GM19372 (cell line): ENCODE results near the gene RLN3.

Experiments
- ATAC-seq: cut with Tn5 transposase; IDR thresholded peaks from one replicate; pipeline ENCODE4 v1.9.1; 2021; ENCODE audit warnings: mild to moderate bottlenecking, low read depth, moderate library complexity; ENCODE audit not compliant: unreplicated experiment

Gene RLN3

GRCh38 chr19:14051980-14052379 lies 24.0 kb downstream of the RLN3 start:
- no peak for ATAC-seq

GRCh38 chr19:14052470-14052869 lies 24.5 kb downstream of the RLN3 start:
- no peak for ATAC-seq

GRCh38 chr19:14053032-14053431 lies 25.1 kb downstream of the RLN3 start:
- ATAC-seq = no peak

- no peak for ATAC-seq
Measured at GRCh38 chr19:14053500-14053899, 25.6 kb downstream of the RLN3 start.

GRCh38 chr19:14054099-14054498 lies 26.2 kb downstream of the RLN3 start:
- no peak for ATAC-seq

GRCh38 chr19:14054721-14055120 lies 26.8 kb downstream of the RLN3 start:
- no peak for ATAC-seq

GRCh38 chr19:14055396-14055795 lies 27.4 kb downstream of the RLN3 start:
- ATAC-seq = no peak

- no peak for ATAC-seq
Measured at GRCh38 chr19:14056069-14056666, 28.2 kb downstream of the RLN3 start.

- ATAC-seq = no peak
Measured at GRCh38 chr19:14056741-14057356, 28.9 kb downstream of the RLN3 start.

- no peak for ATAC-seq
Measured at GRCh38 chr19:14058182-14059092, 30.5 kb downstream of the RLN3 start.

GRCh38 chr19:14059093-14059480 lies 31.1 kb downstream of the RLN3 start:
- ATAC-seq = no peak

- no peak for ATAC-seq
Measured at GRCh38 chr19:14059652-14060155, 31.8 kb downstream of the RLN3 start.

- no peak for ATAC-seq
Measured at GRCh38 chr19:14061081-14061749, 33.3 kb downstream of the RLN3 start.

GRCh38 chr19:14061751-14062557 lies 34.0 kb downstream of the RLN3 start, which contains the start of gene PALM3:
Gene PALM3, minus strand, starts transcription at chr19:14062076. Its CDS starts 96 bp downstream, at chr19:14061980.
- ATAC-seq = no peak

GRCh38 chr19:14062558-14062855 lies 34.6 kb downstream of the RLN3 start:
- no peak for ATAC-seq

GRCh38 chr19:14063105-14063504 lies 35.2 kb downstream of the RLN3 start:
- no peak for ATAC-seq

GRCh38 chr19:14066134-14066533 lies 38.2 kb downstream of the RLN3 start:
- no peak for ATAC-seq

GRCh38 chr19:14070268-14071050 lies 42.5 kb downstream of the RLN3 start:
- no peak for ATAC-seq

GRCh38 chr19:14072535-14073260 lies 44.8 kb downstream of the RLN3 start, which contains the start of gene MISP3:
Gene MISP3, plus strand, starts transcription at chr19:14072786. Its CDS starts 524 bp downstream, at chr19:14073310.
- ATAC-seq = no peak
